NT2/D1 (cell line): ENCODE measurements around the gene PHACTR3.

Source experiments
- DNase-seq: peaks from one replicate; pipeline ENCODE4 v3.0.0-alpha.2; 2011; ENCODE audit warnings: low read depth, low spot score
- H3K27me3 ChIP-seq: 2 replicates; pipeline ENCODE4 v1.6.0; 2011; ENCODE audit warnings: mild to moderate bottlenecking; ENCODE audit not compliant: insufficient read length, insufficient read depth
- H3K36me3 ChIP-seq: 2 replicates; pipeline ENCODE4 v1.6.1; 2011; ENCODE audit warnings: mild to moderate bottlenecking, low read length, mixed read lengths; ENCODE audit not compliant: insufficient read depth, insufficient read length
- H3K4me1 ChIP-seq: 2 replicates; pipeline ENCODE4 v1.5.1; 2011; ENCODE audit not compliant: insufficient read depth, insufficient read length
- H3K4me3 ChIP-seq: 2 replicates; pipeline ENCODE4 v1.5.1; 2011; ENCODE audit warnings: low read depth; ENCODE audit not compliant: insufficient read length
- H3K9ac ChIP-seq: 2 replicates; pipeline ENCODE4 v1.6.0; 2011; ENCODE audit warnings: low read depth; ENCODE audit not compliant: insufficient read length
- H3K9me3 ChIP-seq: 2 replicates; pipeline ENCODE4 v1.5.1; 2011; ENCODE audit warnings: mild to moderate bottlenecking, low read length; ENCODE audit not compliant: insufficient read depth
- SUZ12 ChIP-seq: IDR thresholded peaks from 2 replicates; pipeline ENCODE4 v1.6.1; 2011; ENCODE audit not compliant: insufficient read length, insufficient read depth; ENCODE audit errors: extremely low read depth
- YY1 ChIP-seq: IDR thresholded peaks from 2 replicates; pipeline ENCODE4 v1.6.1; 2011; ENCODE audit not compliant: insufficient read length, insufficient read depth
- ZNF274 ChIP-seq: IDR thresholded peaks from 2 replicates; pipeline ENCODE4 v1.6.1; 2011; ENCODE audit warnings: mild to moderate bottlenecking, low read depth, low read length

Gene PHACTR3

GRCh38 chr20:59670786-59671492 lies 66.6 kb downstream of the PHACTR3 start:
- TF ChIP-seq ZNF274, result no peak
- no peak for TF ChIP-seq SUZ12
- no peak for TF ChIP-seq YY1
- Histone ChIP-seq H3K9me3 (no peaks in the 10 kb centered on the region), H3K27me3 (peaks cover 39% of the 10 kb centered on the region), H3K4me3 (no peak overlapping the region), H3K4me1 (peaks cover 2% of the 10 kb centered on the region), H3K9ac (no peak overlapping the region), H3K36me3 (no peaks in the 10 kb centered on the region)
- no peak for DNase-seq

- no peak for DNase-seq
- TF ChIP-seq YY1 (no peak), SUZ12 (no peak), ZNF274 (no peak)
- H3K36me3 ChIP-seq, result no peaks in the 10 kb centered on the region
- peaks cover 34% of the 10 kb centered on the region for H3K27me3 ChIP-seq
- H3K9me3 ChIP-seq, result no peaks in the 10 kb centered on the region
- no peak overlapping the region for H3K9ac ChIP-seq
- peaks cover 5% of the 10 kb centered on the region for H3K4me1 ChIP-seq
- H3K4me3 ChIP-seq, result no peak overlapping the region
Measured at GRCh38 chr20:59671661-59672471, 67.5 kb downstream of the PHACTR3 start.

GRCh38 chr20:59672576-59672975 lies 68.2 kb downstream of the PHACTR3 start:
- no peak for DNase-seq

GRCh38 chr20:59673288-59673997 lies 69.1 kb downstream of the PHACTR3 start:
- Histone ChIP-seq H3K27me3 (peaks cover 34% of the 10 kb centered on the region), H3K9me3 (no peaks in the 10 kb centered on the region), H3K36me3 (no peaks in the 10 kb centered on the region), H3K4me1 (peaks cover 5% of the 10 kb centered on the region), H3K4me3 (no peak overlapping the region), H3K9ac (no peak overlapping the region)
- no peak for DNase-seq
- TF ChIP-seq SUZ12 (no peak), YY1 (no peak), ZNF274 (no peak)

More at GRCh38 chr20:59672576-59672975, 68.2 kb downstream of the PHACTR3 start:
- no peak for TF ChIP-seq SUZ12
- TF ChIP-seq YY1, result no peak
- no peak for TF ChIP-seq ZNF274
- no peaks in the 10 kb centered on the region for H3K36me3 ChIP-seq
- no peak overlapping the region for H3K4me3 ChIP-seq
- H3K4me1 ChIP-seq, result peaks cover 5% of the 10 kb centered on the region
- no peaks in the 10 kb centered on the region for H3K9me3 ChIP-seq
- H3K27me3 ChIP-seq, result peaks cover 34% of the 10 kb centered on the region
- no peak overlapping the region for H3K9ac ChIP-seq

GRCh38 chr20:59673998-59674445 lies 69.7 kb downstream of the PHACTR3 start:
- H3K4me1 ChIP-seq, result peaks cover 5% of the 10 kb centered on the region
- H3K27me3 ChIP-seq, result peaks cover 35% of the 10 kb centered on the region
- no peak for DNase-seq
- H3K9ac ChIP-seq, result no peak overlapping the region
- TF ChIP-seq ZNF274 (no peak), YY1 (no peak), SUZ12 (no peak)
- H3K9me3 ChIP-seq, result no peaks in the 10 kb centered on the region
- H3K36me3 ChIP-seq, result no peaks in the 10 kb centered on the region
- H3K4me3 ChIP-seq, result no peak overlapping the region

- DNase-seq, result no peak
- Histone ChIP-seq H3K36me3 (no peaks in the 10 kb centered on the region), H3K4me1 (peaks cover 5% of the 10 kb centered on the region), H3K9me3 (no peaks in the 10 kb centered on the region), H3K4me3 (no peak overlapping the region), H3K9ac (no peak overlapping the region), H3K27me3 (peaks cover 44% of the 10 kb centered on the region)
- no peak for TF ChIP-seq SUZ12
- no peak for TF ChIP-seq ZNF274
- no peak for TF ChIP-seq YY1
Measured at GRCh38 chr20:59676126-59676850, 71.9 kb downstream of the PHACTR3 start.
